ENCODE data around the gene GET3.

Gene GET3

GRCh38 chr19:12792051-12792852, 55.0 kb downstream of the GET3 start:
- peak overlapping the region; percentile 99 for H3K4me3 ChIP-seq (ENCODE audit: low read depth, low read length)
- DNase-seq (ENCODE audit: low read depth, low spot score) = no peak
- no peak for TF ChIP-seq CTCF (IDR thresholded peaks at IDR 0.05; ENCODE audit: insufficient read depth, low read length, missing control alignments)
- POLR2A ChIA-PET = interaction anchor here (0.6 to 4.4 kb wide), 27 partner anchors 9 to 364 kb away, joined by 3 to 158 read pairs (median 4); partner anchors contain the start of genes FBXW9, GET3, RAD23A and RNASEH2A
- CTCF ChIA-PET = interaction anchor here (0.7 to 18.0 kb wide), 5 partner anchors 10 to 58 kb away, joined by 4 to 1565 read pairs (median 7); partner anchors contain the start of genes BEST2, HOOK2 and TRIR

GRCh38 chr19:12792853-12793289, 55.6 kb downstream of the GET3 start:
- no peak for DNase-seq (ENCODE audit: low read depth, low spot score)
- no peak for TF ChIP-seq CTCF (IDR thresholded peaks at IDR 0.05; ENCODE audit: insufficient read depth, low read length, missing control alignments)
- ChIA-PET CTCF (interaction anchor here (0.7 to 18.0 kb wide), 4 partner anchors 11 to 55 kb away, joined by 4 to 1565 read pairs (median 12); partner anchors contain the start of genes BEST2 and HOOK2), POLR2A (interaction anchor here (0.8 to 4.4 kb wide), 11 partner anchors 10 to 96 kb away, joined by 3 to 158 read pairs (median 17); partner anchors contain the start of genes FBXW9, TNPO2 and TRIR)
- H3K4me3 ChIP-seq (ENCODE audit: low read depth, low read length) = peak overlapping the region; percentile 99

- POLR2A ChIA-PET = interaction anchor here (0.6 to 4.4 kb wide), 11 partner anchors 10 to 97 kb away, joined by 3 to 158 read pairs (median 17); partner anchors contain the start of genes FBXW9, TNPO2 and TRIR
- CTCF ChIA-PET = interaction anchor here (1.1 to 18.0 kb wide), 4 partner anchors 28 to 76 kb away, joined by 4 to 1565 read pairs (median 29); partner anchors contain the start of genes BEST2 and HOOK2
- DNase-seq (ENCODE audit: low read depth, low spot score) = no peak
- peak overlapping the region; percentile 99 for H3K4me3 ChIP-seq (ENCODE audit: low read depth, low read length)
- no peak for TF ChIP-seq CTCF (IDR thresholded peaks at IDR 0.05; ENCODE audit: insufficient read depth, low read length, missing control alignments)
Observed at GRCh38 chr19:12793290-12794195, 56.2 kb downstream of the GET3 start.

- H3K4me3 ChIP-seq (ENCODE audit: low read depth, low read length) = peak overlapping the region; percentile 99
- DNase-seq (ENCODE audit: low read depth, low spot score) = no peak
- CTCF ChIA-PET = interaction anchor here (1.1 to 18.0 kb wide), 6 partner anchors 29 to 235 kb away, joined by 3 to 1565 read pairs (median 32); partner anchors contain the start of genes BEST2, HOOK2 and TNPO2
- POLR2A ChIA-PET = interaction anchor here (0.6 to 4.4 kb wide), 7 partner anchors 9 to 72 kb away, joined by 3 to 96 read pairs (median 15); partner anchors contain the start of gene TNPO2
- no peak for TF ChIP-seq CTCF (IDR thresholded peaks at IDR 0.05; ENCODE audit: insufficient read depth, low read length, missing control alignments)
Observed at GRCh38 chr19:12794196-12794941, 57.1 kb downstream of the GET3 start.

- ChIA-PET CTCF (interaction anchor here (0.6 to 18.0 kb wide), 12 partner anchors 11 to 861 kb away, joined by 3 to 1565 read pairs (median 14); partner anchors contain the start of genes BEST2, GET3, HOOK2 and RNASEH2A), POLR2A (interaction anchor here (1.3 to 4.1 kb wide), 4 partner anchors 12 to 138 kb away, joined by 4 to 96 read pairs (median 13); no protein-coding TSS in a partner anchor)
- no peak overlapping the region for H3K4me3 ChIP-seq (ENCODE audit: low read depth, low read length)
- no peak for TF ChIP-seq CTCF (IDR thresholded peaks at IDR 0.05; ENCODE audit: insufficient read depth, low read length, missing control alignments)
- no peak for DNase-seq (ENCODE audit: low read depth, low spot score)
Observed at GRCh38 chr19:12794971-12795381, 57.7 kb downstream of the GET3 start.
